Peyer's patch (tissue), 4 donors: ENCODE results near the gene GPR61.

Source experiments
- CTCF ChIP-seq, 6 experiments: fragments of 450-650 bp in 4 of 6; fragments of 200-600 bp in 2 of 6; sonication (generic) in 1 of 6; IDR thresholded peaks; one replicate each; pipeline ENCODE4 v1.5.1; 2017 to 2019; ENCODE audit warnings: antibody characterized with exemption in 6 of 6, mild to moderate bottlenecking in 3 of 6, moderate library complexity in 1 of 6
- POLR2A ChIP-seq, 2 donors: fragments of 450-650 bp; IDR thresholded peaks; one replicate each; pipeline ENCODE4 v1.5.1; 2017; ENCODE audit warnings: antibody characterized with exemption in 2 of 2, mild to moderate bottlenecking in 2 of 2, moderate library complexity in 2 of 2

DNA sequence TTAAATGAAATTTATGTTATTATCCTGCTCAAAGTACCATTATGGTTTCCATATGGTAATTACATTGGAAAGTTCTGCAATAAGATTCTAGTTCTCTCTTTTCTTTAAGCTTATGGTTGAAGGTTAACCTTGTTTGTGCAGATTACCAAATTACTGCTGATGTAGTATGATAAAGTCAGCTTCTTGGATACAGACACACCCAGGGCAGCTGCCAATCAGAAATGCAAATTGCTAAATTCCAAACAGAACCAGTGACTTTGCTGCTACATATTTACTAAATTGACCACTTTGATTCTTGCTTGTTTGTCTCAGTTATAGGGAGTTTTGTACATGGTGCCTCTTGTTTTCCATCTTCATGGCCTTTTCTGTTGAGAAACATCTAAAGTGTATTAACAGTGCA, 53.2 kb downstream of the GPR61 start:
- TF ChIP-seq CTCF (IDR thresholded peaks at IDR 0.05): no peak
- no peak for TF ChIP-seq POLR2A (IDR thresholded peaks at IDR 0.05)
